HepG2 (cell line): ENCODE data around the gene SRSF2. TPM values are rescaled to one million over a fixed set of nuclear protein-coding genes. Genes with fewer than 3 reads are reported as not detected.

ENCODE experiments used
- CHCHD3 ChIP-seq: sonication (generic); formaldehyde crosslinking; IDR thresholded peaks from 2 replicates; pipeline ENCODE4 v1.8.0; 2022; ENCODE audit warnings: mild to moderate bottlenecking, missing genetic modification reagents, moderate library complexity
- ERF ChIP-seq: IDR thresholded peaks from 2 replicates; pipeline ENCODE4 v1.6.1; 2018; ENCODE audit warnings: missing biosample characterization, missing genetic modification reagents
- HMG20A ChIP-seq: IDR thresholded peaks from 2 replicates; pipeline ENCODE4 v1.6.1; 2016; ENCODE audit warnings: borderline replicate concordance
- JUNB ChIP-seq: sonication (generic); formaldehyde crosslinking; IDR thresholded peaks from 2 replicates; pipeline ENCODE4 v1.8.0; 2022; ENCODE audit warnings: missing genetic modification reagents, mild to moderate bottlenecking, borderline replicate concordance
- KDM5B ChIP-seq: sonication (generic); formaldehyde crosslinking; IDR thresholded peaks from 2 replicates; pipeline ENCODE4 v1.4.0; 2020; ENCODE audit warnings: missing genetic modification reagents, mild to moderate bottlenecking, borderline replicate concordance
- MXD1 ChIP-seq: sonication (generic); formaldehyde crosslinking; IDR thresholded peaks from 2 replicates; pipeline ENCODE4 v1.4.0; 2020; ENCODE audit warnings: mild to moderate bottlenecking, missing genetic modification reagents
- NCOA1 ChIP-seq: sonication (generic); formaldehyde crosslinking; IDR thresholded peaks from 2 replicates; pipeline ENCODE4 v1.9.0; 2021; ENCODE audit warnings: missing genetic modification reagents
- NFATC3 ChIP-seq: sonication (generic); formaldehyde crosslinking; IDR thresholded peaks from 2 replicates; pipeline ENCODE4 v1.5.1; 2020; ENCODE audit warnings: mild to moderate bottlenecking, missing genetic modification reagents
- NR1H2 ChIP-seq: sonication (generic); formaldehyde crosslinking; IDR thresholded peaks from 2 replicates; pipeline ENCODE4 v1.8.1; 2022; ENCODE audit warnings: low read depth, missing genetic modification reagents, borderline replicate concordance
- PBX2 ChIP-seq: IDR thresholded peaks from 2 replicates; pipeline ENCODE4 v1.6.1; 2016; ENCODE audit warnings: control low read depth
- PITX1 ChIP-seq: sonication (generic); formaldehyde crosslinking; IDR thresholded peaks from 2 replicates; pipeline ENCODE4 v1.5.1; 2020; ENCODE audit warnings: mild to moderate bottlenecking, missing genetic modification reagents
- SALL2 ChIP-seq: sonication (generic); formaldehyde crosslinking; IDR thresholded peaks from 2 replicates; pipeline ENCODE4 v1.8.1; 2023; ENCODE audit warnings: mild to moderate bottlenecking, missing genetic modification reagents, inconsistent platforms
- SPEN ChIP-seq: sonication (generic); formaldehyde crosslinking; IDR thresholded peaks from 2 replicates; pipeline ENCODE4 v1.5.1; 2020; ENCODE audit warnings: low read depth, mild to moderate bottlenecking, missing genetic modification reagents
- TBP ChIP-seq: sonication (generic); formaldehyde crosslinking; IDR thresholded peaks from 2 replicates; pipeline ENCODE4 v1.5.0; 2020; ENCODE audit warnings: missing genetic modification reagents
- TFAP4 ChIP-seq: sonication (generic); IDR thresholded peaks from 2 replicates; pipeline ENCODE4 v1.6.1; 2016; ENCODE audit warnings: low read depth, borderline replicate concordance
- THAP7 ChIP-seq: sonication (generic); formaldehyde crosslinking; IDR thresholded peaks from 2 replicates; pipeline ENCODE4 v1.8.1; 2023; ENCODE audit warnings: mild to moderate bottlenecking, missing genetic modification reagents
- THAP8 ChIP-seq: sonication (generic); formaldehyde crosslinking; IDR thresholded peaks from 2 replicates; pipeline ENCODE4 v1.5.1; 2020; ENCODE audit warnings: missing genetic modification reagents, mild to moderate bottlenecking, borderline replicate concordance
- ZFX ChIP-seq: sonication (generic); formaldehyde crosslinking; IDR thresholded peaks from 2 replicates; pipeline ENCODE4 v1.4.0; 2020; ENCODE audit warnings: mild to moderate bottlenecking, low read depth, missing genetic modification reagents, moderate library complexity
- ZFY ChIP-seq: sonication (generic); formaldehyde crosslinking; IDR thresholded peaks from 2 replicates; pipeline ENCODE4 v1.4.0; 2020; ENCODE audit warnings: missing genetic modification reagents
- ZNF224 ChIP-seq: sonication (generic); formaldehyde crosslinking; IDR thresholded peaks from 2 replicates; pipeline ENCODE4 v1.5.0; 2020; ENCODE audit warnings: mild to moderate bottlenecking, missing genetic modification reagents
- ZNF256 ChIP-seq: sonication (generic); formaldehyde crosslinking; conservative IDR thresholded peaks from 2 replicates; pipeline ENCODE4 v1.4.0; 2020; ENCODE audit warnings: missing genetic modification reagents
- ZNF296 ChIP-seq: sonication (generic); formaldehyde crosslinking; conservative IDR thresholded peaks from 2 replicates; pipeline ENCODE4 v1.5.0; 2020; ENCODE audit warnings: mild to moderate bottlenecking, missing genetic modification reagents
- ZNF30 ChIP-seq: sonication (generic); formaldehyde crosslinking; IDR thresholded peaks from 2 replicates; pipeline ENCODE4 v1.5.0; 2020; ENCODE audit warnings: mild to moderate bottlenecking, missing genetic modification reagents
- ZNF337 ChIP-seq: sonication (generic); formaldehyde crosslinking; IDR thresholded peaks from 2 replicates; pipeline ENCODE4 v1.5.1; 2020; ENCODE audit warnings: missing genetic modification reagents, low read depth, mild to moderate bottlenecking, borderline replicate concordance
- ZNF746 ChIP-seq: sonication (generic); formaldehyde crosslinking; IDR thresholded peaks from 2 replicates; pipeline ENCODE4 v1.8.0; 2022; ENCODE audit warnings: mild to moderate bottlenecking, missing genetic modification reagents
- ZNF761 ChIP-seq: sonication (generic); formaldehyde crosslinking; conservative IDR thresholded peaks from 2 replicates; pipeline ENCODE4 v1.4.0; 2020; ENCODE audit warnings: mild to moderate bottlenecking, missing genetic modification reagents
- ZSCAN31 ChIP-seq: sonication (generic); formaldehyde crosslinking; IDR thresholded peaks from 2 replicates; pipeline ENCODE4 v1.5.0; 2020; ENCODE audit warnings: low read depth, mild to moderate bottlenecking, missing genetic modification reagents
- polyA plus RNA-seq, 8 experiments: library from polyadenylated mRNA; depleted of rRNA in 3 of 8; stranded (reverse) in 7 of 8; unstranded in 1 of 8; fragments of >200 nt; fragmentation: Illumina TruSeq in 4 of 8; extraction: Trizol in 4 of 8; gene quantifications; 2 replicates each; pipeline versions ENCODE4 v1.2.1 to v1.2.3, GENCODE V29; 2011 to 2016; ENCODE audit warnings: low read depth in 4 of 8, missing spikeins in 1 of 8, mixed read lengths in 1 of 8; ENCODE audit not compliant: insufficient read depth in 1 of 8
- total RNA-seq, 5 experiments: library from RNA; depleted of rRNA; stranded (reverse); fragments of >200 nt; fragmentation: Illumina TruSeq; extraction: Trizol; gene quantifications; 2 replicates each; pipeline ENCODE4 v1.2.3, GENCODE V29; 2016; ENCODE audit warnings: low read depth in 1 of 5

The SRSF2 gene
- total and polyA plus RNA-seq, 2 of the 13 experiments (the other 11 are each of a cell fraction or from before 2014, with no cell fraction given), result 306 to 319 TPM

GRCh38 chr17:76700617-76701470 lies 36.3 kb downstream of the SRSF2 start (continued):
- TF ChIP-seq ERF (peak; percentile 55; the same call in 1 of the 2 replicates), ZFY (CRISPR knock-in tag) (peak; percentile 63; the same call in 1 of the 2 replicates), ZNF224 (CRISPR knock-in tag) (peak; percentile 11; the same call in 1 of the 2 replicates), HMG20A (CRISPR knock-in tag) (peak; percentile 47; the same call in 1 of the 2 replicates), NCOA1 (CRISPR knock-in tag) (no peak), NFATC3 (CRISPR knock-in tag) (0 out of 2 replicates have a peak, but pooled peaks have one; percentile 16), CHCHD3 (CRISPR knock-in tag) (0 out of 2 replicates have a peak, but pooled peaks have one; percentile 0), PITX1 (peak; percentile 54; the same call in 1 of the 2 replicates), TBP (no peak), JUNB (CRISPR knock-in tag) (no peak), ZNF746 (CRISPR knock-in tag) (peak; percentile 88), ZNF761 (CRISPR knock-in tag) (no peak), THAP8 (CRISPR knock-in tag) (no peak; the same call in 1 of the 2 replicates), NR1H2 (CRISPR knock-in tag) (no peak), ZNF296 (CRISPR knock-in tag) (no peak), ZNF256 (CRISPR knock-in tag) (no peak), ZNF337 (CRISPR knock-in tag) (peak; percentile 94; the same call in 1 of the 2 replicates), TFAP4 (peak; percentile 91; the same call in 1 of the 2 replicates), SPEN (CRISPR knock-in tag) (no peak), SALL2 (CRISPR knock-in tag) (0 out of 2 replicates have a peak, but pooled peaks have one; percentile 42), MXD1 (CRISPR knock-in tag) (no peak), ZSCAN31 (CRISPR knock-in tag) (peak; percentile 3; the same call in 1 of the 2 replicates), KDM5B (CRISPR knock-in tag) (peak; percentile 93), ZFX (CRISPR knock-in tag) (peak; percentile 82), ZNF30 (CRISPR knock-in tag) (no peak), PBX2 (no peak; the same call in 1 of the 2 replicates), THAP7 (CRISPR knock-in tag) (peak; percentile 95)
